ENCODE results near the gene TMED1. TPM values are rescaled to one million over a fixed set of nuclear protein-coding genes. Genes with fewer than 3 reads are reported as not detected.

TMED1 gene
- total RNA-seq, 1 donor from 2014 or later, result 14.2 TPM

Other genes starting within 250 kb of the TMED1 start
- not detected in 2 replicates for gene AP1M2, start 248.9 kb downstream of the TMED1 start, total RNA-seq
- 151 and 162 TPM in 2 replicates for gene SLC44A2, start 210.7 kb downstream of the TMED1 start, total RNA-seq
- gene ILF3, start 181.9 kb downstream of the TMED1 start, total RNA-seq, result 387 and 396 TPM in 2 replicates
- 52.4 and 58.2 TPM in 2 replicates for gene QTRT1, start 134.8 kb downstream of the TMED1 start, total RNA-seq
- gene DNM2, start 118.1 kb downstream of the TMED1 start, total RNA-seq, result 374 and 410 TPM in 2 replicates
- gene C19orf38, start 12.2 kb upstream of the TMED1 start, total RNA-seq, result 4.6 and 5.7 TPM in 2 replicates
- 44.2 and 44.6 TPM in 2 replicates for gene CARM1, start 35.3 kb upstream of the TMED1 start, total RNA-seq
- 27.0 and 32.0 TPM in 2 replicates for gene YIPF2, start 92.4 kb upstream of the TMED1 start, total RNA-seq
- gene TIMM29, start 92.6 kb upstream of the TMED1 start, total RNA-seq, result 19.9 and 23.0 TPM in 2 replicates
- gene SMARCA4, start 124.8 kb upstream of the TMED1 start, total RNA-seq, result 118 and 120 TPM in 2 replicates